Activated CD8-positive, alpha-beta memory T cell treated with anti-CD3 and anti-CD28 coated beads, Interleukin-2, amount 50 U/mL, for 48 hours (primary cell): ENCODE data around the gene ATP6AP1.
A peak's percentile ranks its signal among the peaks of the same experiment; 100 is the strongest.

Experiments
- DNase-seq: peaks from one replicate; pipeline ENCODE4 v3.0.0-alpha.2; 2020

ATP6AP1 gene

GRCh38 chrX:154472685-154473632 lies 44.5 kb downstream of the ATP6AP1 start:
- DNase-seq, result no peak

GRCh38 chrX:154473683-154474082 lies 45.2 kb downstream of the ATP6AP1 start:
- no peak for DNase-seq

GRCh38 chrX:154476821-154477220 lies 48.3 kb downstream of the ATP6AP1 start:
- DNase-seq, result no peak

- DNase-seq, result no peak
Measured at GRCh38 chrX:154477891-154478477, 49.5 kb downstream of the ATP6AP1 start.

- peak; percentile 96 for DNase-seq
Measured at GRCh38 chrX:154478728-154479622, 50.5 kb downstream of the ATP6AP1 start, which contains the start of gene LAGE3. Gene LAGE3, minus strand, starts transcription at chrX:154479281. Its CDS starts 366 bp downstream, at chrX:154478915.

- DNase-seq, result no peak
Measured at GRCh38 chrX:154481195-154481594, 52.7 kb downstream of the ATP6AP1 start.

- no peak for DNase-seq
Measured at GRCh38 chrX:154481911-154482601, 53.6 kb downstream of the ATP6AP1 start.

- DNase-seq, result no peak
Measured at GRCh38 chrX:154482786-154483185, 54.3 kb downstream of the ATP6AP1 start.

- no peak for DNase-seq
Measured at GRCh38 chrX:154483325-154483724, 54.8 kb downstream of the ATP6AP1 start.

GRCh38 chrX:154484255-154485149 lies 56.0 kb downstream of the ATP6AP1 start:
- no peak for DNase-seq

- DNase-seq, result no peak
Measured at GRCh38 chrX:154485150-154486051, 56.9 kb downstream of the ATP6AP1 start.

- peak; percentile 63 for DNase-seq
Measured at GRCh38 chrX:154486052-154486395, 57.5 kb downstream of the ATP6AP1 start.
